ENCODE results near the gene PNPLA3. TPM values are rescaled to one million over a fixed set of nuclear protein-coding genes. Genes with fewer than 3 reads are reported as not detected.

PNPLA3 gene
- total RNA-seq, 2 donors from 2014 or later: 0.14 to 0.28 TPM

- intact Hi-C loops (cut with DNase I): loop anchor here (10.0 kb wide), 1 partner anchor 505 kb away; no protein-coding TSS in a partner anchor
- Histone ChIP-seq H3K9me3 (no peaks in the 10 kb centered on the region), H3K27ac (no peak overlapping the region), H3K4me1 (replicated peaks) (peaks cover 5% of the 10 kb centered on the region), H3K36me3 (no peaks in the 10 kb centered on the region), H3K4me3 (no peak overlapping the region), H3K27me3 (replicated peaks; ENCODE audit: insufficient read depth) (peaks cover 31% of the 10 kb centered on the region)
- TF ChIP-seq CTCF (IDR thresholded peaks at IDR 0.05) (no peak), POLR2A (IDR thresholded peaks at IDR 0.05) (no peak), POLR2AphosphoS5 (IDR thresholded peaks at IDR 0.05) (no peak)
- no peak for DNase-seq (ENCODE audit: low spot score)
- WGBS: 55% methylated on average over 4 of the region's 4 CpGs
Observed at GRCh38 chr22:43889860-43890253, 33.7 kb upstream of the PNPLA3 start.

- Histone ChIP-seq H3K4me1 (replicated peaks) (peaks cover 5% of the 10 kb centered on the region), H3K27ac (no peak overlapping the region), H3K4me3 (no peak overlapping the region), H3K27me3 (replicated peaks; ENCODE audit: insufficient read depth) (peaks cover 31% of the 10 kb centered on the region), H3K36me3 (no peaks in the 10 kb centered on the region), H3K9me3 (no peaks in the 10 kb centered on the region)
- intact Hi-C loops (cut with DNase I): no loop called here
- TF ChIP-seq POLR2A (IDR thresholded peaks at IDR 0.05): no peak
- no peak for TF ChIP-seq POLR2AphosphoS5 (IDR thresholded peaks at IDR 0.05)
- TF ChIP-seq CTCF (IDR thresholded peaks at IDR 0.05): no peak
- 17% methylated on average over 10 of the region's 24 CpGs for whole genome bisulfite sequencing
- no peak for DNase-seq (ENCODE audit: low spot score)
Observed at GRCh38 chr22:43890901-43891331, 32.7 kb upstream of the PNPLA3 start.

- Histone ChIP-seq H3K27ac (no peak within 1 kb of the TSS), H3K36me3 (no peaks in the 10 kb centered on the region), H3K4me1 (replicated peaks) (peaks cover 5% of the 10 kb centered on the region), H3K27me3 (replicated peaks; ENCODE audit: insufficient read depth) (peaks cover 31% of the 10 kb centered on the region), H3K4me3 (no peak within 1 kb of the TSS), H3K9me3 (no peaks in the 10 kb centered on the region)
- 2% methylated on average over 36 of the region's 72 CpGs for whole genome bisulfite sequencing
- no peak for DNase-seq (ENCODE audit: low spot score)
- TF ChIP-seq POLR2A (IDR thresholded peaks at IDR 0.05) (no peak), POLR2AphosphoS5 (IDR thresholded peaks at IDR 0.05) (no peak), CTCF (IDR thresholded peaks at IDR 0.05) (no peak)
- intact Hi-C loops (cut with DNase I): no loop called here
Observed at GRCh38 chr22:43891360-43892182, 32.0 kb upstream of the PNPLA3 start, which contains the start of gene PNPLA5. TSS of gene PNPLA5 (minus strand) at chr22:43892013. CDS start at chr22:43891880, 133 bp downstream.

GRCh38 chr22:43892183-43892894 lies 31.3 kb upstream of the PNPLA3 start:
- H3K27me3 ChIP-seq (replicated peaks; ENCODE audit: insufficient read depth): peaks cover 31% of the 10 kb centered on the region
- H3K36me3 ChIP-seq: no peaks in the 10 kb centered on the region
- peaks cover 5% of the 10 kb centered on the region for H3K4me1 ChIP-seq (replicated peaks)
- TF ChIP-seq CTCF (IDR thresholded peaks at IDR 0.05) (no peak), POLR2A (IDR thresholded peaks at IDR 0.05) (no peak), POLR2AphosphoS5 (IDR thresholded peaks at IDR 0.05) (no peak)
- intact Hi-C loops (cut with DNase I): no loop called here
- WGBS: 69% methylated on average over 10 of the region's 15 CpGs
- H3K4me3 ChIP-seq: no peak overlapping the region
- DNase-seq (ENCODE audit: low spot score): no peak
- no peaks in the 10 kb centered on the region for H3K9me3 ChIP-seq
- no peak overlapping the region for H3K27ac ChIP-seq
